Measurements from ENCODE around the gene MAGEA1.

GRCh38 chrX:153226344-153227185 is 47.5 kb downstream of the MAGEA1 start:
- TF ChIP-seq CTCF (IDR thresholded peaks at IDR 0.05) (no peak), POLR2A (IDR thresholded peaks at IDR 0.05) (no peak)

Measured in lower leg skin (tissue), 3 donors.